Measurements from ENCODE around the gene C2orf42.

DNA sequence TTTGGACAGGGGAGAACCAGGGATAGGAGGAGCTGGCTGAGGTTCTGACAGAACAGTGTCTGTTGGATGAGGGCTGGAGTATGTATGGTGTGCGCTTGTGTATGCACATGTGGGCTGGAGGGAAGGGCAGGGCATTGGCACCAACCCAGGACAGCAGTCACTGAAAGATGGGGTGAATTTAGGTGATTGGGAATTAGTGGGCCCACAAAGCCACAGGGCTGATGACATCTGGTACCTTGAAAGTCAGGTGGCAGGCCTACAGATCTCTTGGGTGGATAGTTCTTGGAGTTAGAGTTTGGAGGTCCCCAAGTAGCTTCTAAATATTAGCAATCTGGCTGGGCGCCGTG lies 45.7 kb downstream of the C2orf42 start:
- TF ChIP-seq, protein P1, sequence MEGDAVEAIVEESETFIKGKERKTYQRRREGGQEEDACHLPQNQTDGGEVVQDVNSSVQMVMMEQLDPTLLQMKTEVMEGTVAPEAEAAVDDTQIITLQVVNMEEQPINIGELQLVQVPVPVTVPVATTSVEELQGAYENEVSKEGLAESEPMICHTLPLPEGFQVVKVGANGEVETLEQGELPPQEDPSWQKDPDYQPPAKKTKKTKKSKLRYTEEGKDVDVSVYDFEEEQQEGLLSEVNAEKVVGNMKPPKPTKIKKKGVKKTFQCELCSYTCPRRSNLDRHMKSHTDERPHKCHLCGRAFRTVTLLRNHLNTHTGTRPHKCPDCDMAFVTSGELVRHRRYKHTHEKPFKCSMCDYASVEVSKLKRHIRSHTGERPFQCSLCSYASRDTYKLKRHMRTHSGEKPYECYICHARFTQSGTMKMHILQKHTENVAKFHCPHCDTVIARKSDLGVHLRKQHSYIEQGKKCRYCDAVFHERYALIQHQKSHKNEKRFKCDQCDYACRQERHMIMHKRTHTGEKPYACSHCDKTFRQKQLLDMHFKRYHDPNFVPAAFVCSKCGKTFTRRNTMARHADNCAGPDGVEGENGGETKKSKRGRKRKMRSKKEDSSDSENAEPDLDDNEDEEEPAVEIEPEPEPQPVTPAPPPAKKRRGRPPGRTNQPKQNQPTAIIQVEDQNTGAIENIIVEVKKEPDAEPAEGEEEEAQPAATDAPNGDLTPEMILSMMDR (conservative IDR thresholded peaks at IDR 0.05), result no peak
- TF ChIP-seq ZFX (IDR thresholded peaks at IDR 0.05), result no peak

All from C4-2B (cell line).